Hepatocyte (in vitro differentiated cells): ENCODE results near the gene SLC25A21. TPM values are rescaled to one million over a fixed set of nuclear protein-coding genes. Genes with fewer than 3 reads are reported as not detected.

Experiments used
- DNase-seq: peaks from one replicate; pipeline ENCODE4 v3.0.0-alpha.2; 2016; ENCODE audit warnings: low spot score
- H2AFZ ChIP-seq: fragments of 200-600 bp; sonication (generic); 2 replicates; pipeline ENCODE4 v1.6.0; 2016; ENCODE audit warnings: antibody characterized with exemption, mild to moderate bottlenecking
- H3K27ac ChIP-seq: fragments of 200-600 bp; sonication (generic); 2 replicates; pipeline ENCODE4 v1.5.1; 2016; ENCODE audit warnings: mild to moderate bottlenecking
- H3K27me3 ChIP-seq: fragments of 200-600 bp; sonication (generic); 2 replicates; pipeline ENCODE4 v1.6.1; 2016
- H3K36me3 ChIP-seq: fragments of 200-600 bp; sonication (generic); replicated peaks from 2 replicates; pipeline ENCODE4 v1.5.1; 2016; ENCODE audit warnings: low read depth; ENCODE audit not compliant: insufficient read depth
- H3K4me1 ChIP-seq: fragments of 200-600 bp; sonication (generic); 2 replicates; pipeline ENCODE4 v1.5.1; 2016; ENCODE audit warnings: mild to moderate bottlenecking, moderate library complexity; ENCODE audit not compliant: insufficient read depth
- H3K4me2 ChIP-seq: fragments of 200-600 bp; sonication (generic); 2 replicates; pipeline ENCODE4 v1.6.0; 2016
- H3K4me3 ChIP-seq: fragments of 200-600 bp; sonication (generic); 2 replicates; pipeline ENCODE4 v1.5.1; 2016; ENCODE audit warnings: mild to moderate bottlenecking
- H3K79me2 ChIP-seq: fragments of 200-600 bp; sonication (generic); 2 replicates; pipeline ENCODE4 v1.6.0; 2017; ENCODE audit warnings: mild to moderate bottlenecking
- H3K9me2 ChIP-seq: fragments of 200-600 bp; sonication (generic); replicated peaks from 2 replicates; pipeline ENCODE4 v1.6.0; 2017; ENCODE audit warnings: mild to moderate bottlenecking; ENCODE audit not compliant: insufficient read depth
- H3K9me3 ChIP-seq: fragments of 200-600 bp; sonication (generic); 2 replicates; pipeline ENCODE4 v1.5.1; 2016; ENCODE audit warnings: low read depth, mild to moderate bottlenecking
- H4K20me1 ChIP-seq: fragments of 200-600 bp; sonication (generic); 2 replicates; pipeline ENCODE4 v1.6.0; 2016; ENCODE audit warnings: mild to moderate bottlenecking; ENCODE audit not compliant: insufficient read depth, poor library complexity, severe bottlenecking
- EZH2 ChIP-seq: fragments of 200-600 bp; sonication (generic); IDR thresholded peaks from 2 replicates; pipeline ENCODE4 v1.6.1; 2016; ENCODE audit warnings: antibody characterized with exemption, mild to moderate bottlenecking, borderline replicate concordance
- EZH2phosphoT487 ChIP-seq: fragments of 200-600 bp; sonication (generic); IDR thresholded peaks from one replicate; pipeline ENCODE4 v1.6.1; 2018; ENCODE audit warnings: antibody characterized with exemption, mild to moderate bottlenecking, low read depth, moderate library complexity; ENCODE audit not compliant: unreplicated experiment, severe bottlenecking
- WGBS: methylation state at CpG from one replicate; pipeline ENCODE4 v1.1.6; 2016; ENCODE audit warnings: low lambda C conversion rate; ENCODE audit errors: missing lambda C conversion rate; 5-methylcytosine and 5-hydroxymethylcytosine counted together
- polyA plus RNA-seq: library from polyadenylated mRNA; unstranded; fragments of >200 nt; fragmentation: Nextera tagmentation; extraction: Ambion mirVana; gene quantifications from 2 replicates; pipeline ENCODE4 v1.2.1, GENCODE V29; 2016
- total RNA-seq: library from RNA; depleted of rRNA; stranded (reverse); fragments of >200 nt; gene quantifications from 2 replicates; pipeline ENCODE4 v1.2.3, GENCODE V29; 2014
- TF ChIP-seq, protein P1 (sequence below): fragments of 200-600 bp; sonication (generic); IDR thresholded peaks from 2 replicates; pipeline ENCODE4 v1.5.1; 2016; ENCODE audit warnings: antibody characterized with exemption, mild to moderate bottlenecking; ENCODE audit not compliant: poor library complexity

The SLC25A21 gene
- total and polyA plus RNA-seq, 2 experiments from 2014 or later = 1.4 to 1.6 TPM

DNA sequence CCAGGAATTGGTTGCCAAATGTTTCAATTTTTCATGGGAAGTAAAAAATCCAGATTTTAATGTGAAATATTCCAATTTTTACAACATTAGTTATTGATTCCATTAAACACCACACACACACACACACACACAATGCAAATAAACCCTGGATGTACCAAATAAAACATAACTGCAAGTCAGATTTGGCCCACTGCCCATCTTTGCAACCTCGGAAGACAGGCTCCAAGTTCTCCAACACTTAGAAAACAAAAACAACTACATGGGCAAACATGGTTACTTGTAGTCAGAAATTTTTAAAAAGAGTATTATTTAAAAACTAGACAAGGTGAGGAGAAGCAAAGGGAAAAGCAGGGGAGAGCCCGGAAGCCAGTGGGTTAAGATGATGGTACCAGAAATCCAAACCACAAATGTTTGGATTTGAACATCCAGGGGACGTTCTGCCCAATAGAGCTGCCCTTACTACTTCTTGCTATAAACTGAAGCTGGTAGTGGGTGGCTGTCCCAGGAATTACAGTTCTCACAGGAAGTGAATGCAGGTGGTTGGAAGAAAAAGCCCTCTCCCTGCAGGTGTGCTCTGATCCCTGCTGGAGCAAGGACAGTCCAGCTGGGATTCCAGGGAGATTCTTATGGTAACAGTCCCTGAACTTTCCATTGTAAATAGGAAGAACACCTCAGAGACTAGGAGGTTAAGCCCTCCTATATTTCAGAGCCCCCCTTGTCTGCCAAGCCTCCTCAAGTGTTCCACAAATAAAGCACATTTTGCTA, 111.7 kb downstream of the SLC25A21 start:
- TF ChIP-seq EZH2phosphoT487 (no peak), EZH2 (no peak)
- TF ChIP-seq, protein P1, sequence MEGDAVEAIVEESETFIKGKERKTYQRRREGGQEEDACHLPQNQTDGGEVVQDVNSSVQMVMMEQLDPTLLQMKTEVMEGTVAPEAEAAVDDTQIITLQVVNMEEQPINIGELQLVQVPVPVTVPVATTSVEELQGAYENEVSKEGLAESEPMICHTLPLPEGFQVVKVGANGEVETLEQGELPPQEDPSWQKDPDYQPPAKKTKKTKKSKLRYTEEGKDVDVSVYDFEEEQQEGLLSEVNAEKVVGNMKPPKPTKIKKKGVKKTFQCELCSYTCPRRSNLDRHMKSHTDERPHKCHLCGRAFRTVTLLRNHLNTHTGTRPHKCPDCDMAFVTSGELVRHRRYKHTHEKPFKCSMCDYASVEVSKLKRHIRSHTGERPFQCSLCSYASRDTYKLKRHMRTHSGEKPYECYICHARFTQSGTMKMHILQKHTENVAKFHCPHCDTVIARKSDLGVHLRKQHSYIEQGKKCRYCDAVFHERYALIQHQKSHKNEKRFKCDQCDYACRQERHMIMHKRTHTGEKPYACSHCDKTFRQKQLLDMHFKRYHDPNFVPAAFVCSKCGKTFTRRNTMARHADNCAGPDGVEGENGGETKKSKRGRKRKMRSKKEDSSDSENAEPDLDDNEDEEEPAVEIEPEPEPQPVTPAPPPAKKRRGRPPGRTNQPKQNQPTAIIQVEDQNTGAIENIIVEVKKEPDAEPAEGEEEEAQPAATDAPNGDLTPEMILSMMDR = no peak
- Histone ChIP-seq H3K4me1 (no peaks in the 10 kb centered on the region), H3K4me3 (no peak overlapping the region), H3K9me3 (no peaks in the 10 kb centered on the region), H3K4me2 (no peak overlapping the region), H2AFZ (no peak overlapping the region), H3K27me3 (no peaks in the 10 kb centered on the region), H3K9me2 (no peaks in the 10 kb centered on the region), H3K79me2 (no peaks in the 10 kb centered on the region), H3K27ac (no peak overlapping the region), H3K36me3 (no peaks in the 10 kb centered on the region), H4K20me1 (no peaks in the 10 kb centered on the region)
- 63% methylated on average over 3 of the region's 3 CpGs for WGBS
- no peak for DNase-seq

DNA sequence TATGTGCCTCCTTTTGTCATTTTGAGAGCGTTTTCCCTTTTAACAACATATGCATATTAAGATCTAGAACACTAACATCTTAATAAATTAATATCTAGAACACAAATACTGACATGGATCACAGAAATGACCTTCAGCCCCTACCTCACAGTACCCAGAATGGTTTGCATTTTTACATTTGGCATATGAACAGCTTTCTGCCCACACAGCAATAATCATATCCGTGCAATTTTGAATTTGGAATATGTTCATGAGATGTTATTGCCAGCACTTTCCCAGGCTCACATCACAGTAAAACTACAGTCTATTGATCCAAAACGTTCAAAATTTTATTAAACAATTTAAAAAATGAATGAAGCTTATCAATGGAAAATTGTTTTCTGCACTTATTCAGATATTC, 114.6 kb downstream of the SLC25A21 start:
- Histone ChIP-seq H3K4me3 (no peak overlapping the region), H3K9me3 (no peaks in the 10 kb centered on the region), H4K20me1 (no peaks in the 10 kb centered on the region), H2AFZ (no peak overlapping the region), H3K27me3 (no peaks in the 10 kb centered on the region), H3K4me2 (no peak overlapping the region), H3K36me3 (no peaks in the 10 kb centered on the region), H3K9me2 (no peaks in the 10 kb centered on the region), H3K79me2 (no peaks in the 10 kb centered on the region), H3K27ac (no peak overlapping the region), H3K4me1 (no peaks in the 10 kb centered on the region)
- 83% methylated on average over 3 of the region's 3 CpGs for WGBS
- TF ChIP-seq EZH2 (no peak), EZH2phosphoT487 (no peak)
- TF ChIP-seq, protein P1 = no peak
- no peak for DNase-seq

DNA sequence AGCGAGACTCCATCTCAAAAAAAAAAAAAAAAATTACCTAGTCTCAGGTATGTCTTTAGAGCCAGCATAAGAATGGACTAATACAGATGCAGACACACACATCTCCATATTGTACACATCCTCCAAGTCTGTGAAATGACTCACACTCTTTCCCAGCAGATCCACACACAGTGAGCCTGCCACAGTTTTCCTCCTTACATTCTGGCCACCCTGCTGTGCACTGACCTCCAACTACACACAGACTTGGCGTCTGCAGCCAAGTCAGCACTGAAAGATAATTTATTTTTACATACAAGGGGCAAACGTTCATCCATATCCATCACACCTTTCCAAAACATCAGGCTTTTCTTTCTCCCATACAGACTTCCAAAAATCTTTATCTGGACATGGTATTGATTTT, 115.9 kb downstream of the SLC25A21 start:
- no peaks in the 10 kb centered on the region for H3K9me3 ChIP-seq
- H3K4me3 ChIP-seq = no peak overlapping the region
- no peaks in the 10 kb centered on the region for H3K4me1 ChIP-seq
- no peak for DNase-seq
- H3K4me2 ChIP-seq = no peak overlapping the region
- no peaks in the 10 kb centered on the region for H3K79me2 ChIP-seq
- no peaks in the 10 kb centered on the region for H4K20me1 ChIP-seq
- 59% methylated on average over 2 of the region's 3 CpGs for WGBS
- no peaks in the 10 kb centered on the region for H3K9me2 ChIP-seq
- no peaks in the 10 kb centered on the region for H3K36me3 ChIP-seq
- no peak overlapping the region for H2AFZ ChIP-seq
- TF ChIP-seq EZH2phosphoT487 (no peak), EZH2 (no peak)
- TF ChIP-seq, protein P1 = no peak
- H3K27me3 ChIP-seq = no peaks in the 10 kb centered on the region
- H3K27ac ChIP-seq = no peak overlapping the region
